Common myeloid progenitor, CD34-positive (primary cell): ENCODE results near the gene HSPA4.
"Not testable (repeated sequence)": the region's sequence is repeated elsewhere in the genome, so short reads cannot be mapped to it uniquely, and the experiment has no call there.

Source experiments
- CTCF ChIA-PET: fragments of 350-600 bp; sonication (Branson Sonifier 250); formaldehyde crosslinking; loops from one replicate; lab custom pipeline; 2021; ENCODE audit warnings: antibody characterized with exemption; lab: Charles Lee
- POLR2A ChIA-PET: fragments of 350-600 bp; sonication (Branson Sonifier 250); formaldehyde crosslinking; loops from one replicate; lab custom pipeline; 2021; ENCODE audit warnings: antibody characterized with exemption; lab: Charles Lee
- DNase-seq, 3 donors: peaks; one replicate each; pipeline versions ENCODE4 v3.0.0 to v3.0.0-alpha.2; 2013
- H3K27ac ChIP-seq, 2 experiments: 1 replicate in 1 of 2; 2 replicates in 1 of 2; pipeline ENCODE4 v1.7.0; 2013; ENCODE audit warnings: inconsistent platforms in 2 of 2, low read length in 2 of 2, mild to moderate bottlenecking in 2 of 2, low read depth in 1 of 2, moderate library complexity in 1 of 2; ENCODE audit not compliant: severe bottlenecking in 2 of 2, insufficient read depth in 1 of 2, poor library complexity in 1 of 2
- H3K27me3 ChIP-seq, 5 experiments: replicated peaks in 2 of 5; 1 replicate in 3 of 5; 2 replicates in 2 of 5; pipeline versions ENCODE4 v1.6.1 to v1.7.0; 2013; ENCODE audit warnings: low read length in 4 of 5, mild to moderate bottlenecking in 2 of 5, moderate library complexity in 2 of 5, inconsistent platforms in 1 of 5; ENCODE audit not compliant: insufficient read depth in 5 of 5, control insufficient read depth in 4 of 5
- H3K36me3 ChIP-seq, 4 experiments: 1 replicate in 2 of 4; 2 replicates in 2 of 4; pipeline versions ENCODE4 v1.6.1 to v1.7.0; 2013; ENCODE audit warnings: low read length in 3 of 4, control low read depth in 1 of 4, mild to moderate bottlenecking in 1 of 4; ENCODE audit not compliant: control insufficient read depth in 4 of 4, insufficient read depth in 4 of 4
- H3K4me1 ChIP-seq, 4 experiments: 1 replicate in 3 of 4; 2 replicates in 1 of 4; pipeline versions ENCODE4 v1.6.1 to v1.7.1; 2013; ENCODE audit warnings: low read length in 3 of 4, mild to moderate bottlenecking in 3 of 4, control low read depth in 1 of 4, inconsistent platforms in 1 of 4, moderate library complexity in 1 of 4; ENCODE audit not compliant: control insufficient read depth in 4 of 4, insufficient read depth in 4 of 4; ENCODE audit errors: control extremely low read depth in 1 of 4
- H3K4me3 ChIP-seq, 7 experiments: 1 replicate in 4 of 7; 2 replicates in 3 of 7; pipeline versions ENCODE4 v1.5.1 to v1.7.0; 2013; ENCODE audit warnings: mild to moderate bottlenecking in 7 of 7, low read length in 6 of 7, moderate library complexity in 6 of 7, inconsistent platforms in 2 of 7, low read depth in 2 of 7, control low read depth in 1 of 7; ENCODE audit not compliant: insufficient read depth in 4 of 7, control insufficient read depth in 1 of 7; ENCODE audit errors: extremely low read depth in 1 of 7
- H3K9me3 ChIP-seq, 5 experiments: 1 replicate in 4 of 5; 2 replicates in 1 of 5; pipeline versions ENCODE4 v1.6.1 to v1.7.1; 2013; ENCODE audit warnings: low read length in 4 of 5, mild to moderate bottlenecking in 2 of 5, inconsistent platforms in 1 of 5, low read depth in 1 of 5, moderate library complexity in 1 of 5; ENCODE audit not compliant: control insufficient read depth in 4 of 5, insufficient read depth in 2 of 5; ENCODE audit errors: control extremely low read depth in 1 of 5
- WGBS: methylation state at CpG from one replicate; pipeline ENCODE4 v1.1.5; 2013; ENCODE audit not compliant: insufficient coverage; 5-methylcytosine and 5-hydroxymethylcytosine counted together

HSPA4 gene

DNA sequence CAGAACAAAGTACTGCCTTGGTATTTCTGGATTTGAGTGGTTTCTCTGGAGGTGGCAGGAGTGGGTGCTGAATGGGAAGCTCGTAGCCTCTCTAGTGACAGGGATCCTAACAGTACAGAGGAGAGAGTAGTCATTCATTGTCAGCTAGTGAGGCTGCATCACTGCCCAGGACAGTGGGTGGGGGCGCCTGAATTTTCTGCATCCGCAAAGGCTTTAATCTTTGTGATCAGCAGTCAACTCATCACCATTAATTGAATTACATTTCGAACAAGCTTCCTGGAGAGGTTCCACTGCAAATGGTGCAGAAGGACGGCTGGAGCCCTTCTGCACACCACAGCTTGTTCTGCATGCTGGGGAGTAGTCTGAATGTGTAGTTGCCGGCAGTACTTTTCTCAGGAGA, 77.5 kb downstream of the HSPA4 start:
- no peak for DNase-seq
- ChIA-PET POLR2A (no interaction called here), CTCF (interaction anchor here (1.8 kb wide), 1 partner anchor 15 kb away, joined by 5 read pairs; no protein-coding TSS in a partner anchor)
- H3K9me3 ChIP-seq: no peaks in the 10 kb centered on the region
- no peak overlapping the region for H3K27ac ChIP-seq
- H3K4me3 ChIP-seq: no peak overlapping the region
- no peaks in the 10 kb centered on the region for H3K27me3 ChIP-seq
- no peaks in the 10 kb centered on the region for H3K36me3 ChIP-seq
- WGBS: 98% methylated on average over 4 of the region's 6 CpGs
- peaks cover 0 to 4% (median 0%) of the 10 kb centered on the region in 4 experiments for H3K4me1 ChIP-seq

- Histone ChIP-seq H3K4me3 (no peak overlapping the region), H3K27ac (no peak overlapping the region), H3K36me3 (no peaks in the 10 kb centered on the region), H3K9me3 (no peaks in the 10 kb centered on the region), H3K4me1 (peaks cover 0 to 4% (median 0%) of the 10 kb centered on the region in 4 experiments), H3K27me3 (no peaks in the 10 kb centered on the region)
- whole genome bisulfite sequencing: 100% methylated on average over 2 of the region's 3 CpGs
- ChIA-PET CTCF (interaction anchor here (0.7 to 1.8 kb wide), 2 partner anchors 11 to 16 kb away, joined by 3 to 5 read pairs; no protein-coding TSS in a partner anchor), POLR2A (no interaction called here)
- no peak for DNase-seq
Observed at GRCh38 chr5:133129950-133130349, 78.1 kb downstream of the HSPA4 start.

DNA sequence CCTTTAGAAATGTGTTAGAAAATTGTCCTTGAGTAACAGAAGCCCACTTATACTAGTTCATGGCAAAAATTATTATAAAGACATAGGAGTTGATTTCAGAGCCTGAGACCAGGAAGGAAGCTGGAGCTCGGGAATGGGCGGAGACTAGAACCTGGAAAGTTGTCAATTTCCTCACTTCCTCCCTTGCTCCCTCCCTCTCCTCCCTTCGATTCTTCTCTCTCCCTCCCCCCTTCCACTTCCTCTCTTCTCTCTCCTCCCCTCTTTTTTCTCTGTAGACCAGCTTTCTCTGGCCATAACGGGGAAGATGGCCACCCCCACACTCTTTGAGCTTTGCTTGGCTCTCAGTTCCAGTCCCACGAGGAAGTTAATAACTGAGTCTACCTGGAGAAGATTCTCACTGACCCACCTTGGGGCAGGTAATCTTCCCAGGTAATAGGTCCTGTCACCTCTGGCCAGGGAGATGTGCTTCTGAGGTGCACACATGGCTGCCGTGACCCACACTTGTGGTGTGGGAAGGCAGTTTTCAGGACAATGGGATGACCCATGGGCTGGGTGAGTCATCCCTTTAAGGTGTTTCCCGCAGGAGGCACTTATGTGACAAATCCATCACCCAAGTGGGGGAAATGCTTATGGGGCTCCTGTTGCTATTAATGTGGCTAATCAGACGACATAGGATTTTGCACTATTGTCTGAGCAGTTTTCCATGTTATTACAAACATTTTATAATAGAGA, 78.7 kb downstream of the HSPA4 start:
- H3K27ac ChIP-seq: no peak overlapping the region
- peaks cover 0 to 4% (median 0%) of the 10 kb centered on the region in 4 experiments for H3K4me1 ChIP-seq
- 56% methylated on average over 7 of the region's 8 CpGs for WGBS
- H3K27me3 ChIP-seq: no peaks in the 10 kb centered on the region
- no peak for DNase-seq
- no peaks in the 10 kb centered on the region for H3K9me3 ChIP-seq
- no peak overlapping the region for H3K4me3 ChIP-seq
- CTCF ChIA-PET: interaction anchor here (0.7 to 1.8 kb wide), 2 partner anchors 11 to 16 kb away, joined by 3 to 5 read pairs; no protein-coding TSS in a partner anchor
- POLR2A ChIA-PET: no interaction called here
- H3K36me3 ChIP-seq: no peaks in the 10 kb centered on the region

DNA sequence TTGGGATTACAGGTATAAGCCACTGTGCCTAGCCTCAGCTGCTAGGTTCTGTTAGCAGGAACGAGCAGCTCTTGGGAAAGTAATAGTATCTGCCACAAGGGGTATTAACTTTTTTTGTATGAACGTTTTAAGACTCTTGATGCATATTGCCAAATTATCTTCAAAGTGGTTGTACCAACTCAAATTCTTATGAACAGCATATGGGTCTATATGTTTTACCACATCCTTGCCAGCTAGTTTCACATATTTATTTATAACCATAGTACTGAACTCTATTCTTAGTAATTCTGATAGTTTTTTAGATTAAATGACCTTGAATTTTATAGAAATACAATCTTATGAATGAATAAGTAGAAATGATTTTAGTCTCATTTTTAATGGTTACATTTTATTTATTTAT, 80.9 kb downstream of the HSPA4 start:
- WGBS: 93% methylated on average over 2 of the region's 2 CpGs
- ChIA-PET POLR2A (no interaction called here), CTCF (no interaction called here)
- no peak for DNase-seq
- H3K4me3 ChIP-seq: no peak overlapping the region
- no peaks in the 10 kb centered on the region for H3K9me3 ChIP-seq
- H3K4me1 ChIP-seq: peaks cover 0 to 4% (median 0%) of the 10 kb centered on the region in 4 experiments
- H3K27me3 ChIP-seq: no peaks in the 10 kb centered on the region
- no peaks in the 10 kb centered on the region for H3K36me3 ChIP-seq
- no peak overlapping the region for H3K27ac ChIP-seq

DNA sequence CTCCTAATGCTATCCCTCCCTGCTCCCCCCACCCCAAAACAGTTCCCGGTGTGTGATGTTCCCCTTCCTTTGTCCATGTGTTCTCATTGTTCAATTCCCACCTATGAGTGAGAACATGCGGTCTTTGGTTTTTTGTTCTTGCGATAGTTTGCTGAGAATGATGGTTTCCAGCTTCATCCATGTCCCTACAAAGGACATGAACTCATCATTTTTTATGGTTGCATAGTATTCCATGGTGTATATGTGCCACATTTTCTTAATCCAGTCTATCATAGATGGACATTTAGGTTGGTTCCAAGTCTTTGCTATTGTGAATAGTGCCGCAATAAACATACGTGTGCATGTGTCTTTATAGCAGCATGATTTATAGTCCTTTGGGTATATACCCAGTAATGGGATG, 81.4 kb downstream of the HSPA4 start:
- H3K36me3 ChIP-seq, DNase-seq, H3K4me3 ChIP-seq, CTCF ChIA-PET, H3K9me3 ChIP-seq, H3K27ac ChIP-seq, H3K4me1 ChIP-seq, POLR2A ChIA-PET, H3K27me3 ChIP-seq: not testable (repeated sequence)
- 100% methylated on average over 1 of the region's 5 CpGs for WGBS

DNA sequence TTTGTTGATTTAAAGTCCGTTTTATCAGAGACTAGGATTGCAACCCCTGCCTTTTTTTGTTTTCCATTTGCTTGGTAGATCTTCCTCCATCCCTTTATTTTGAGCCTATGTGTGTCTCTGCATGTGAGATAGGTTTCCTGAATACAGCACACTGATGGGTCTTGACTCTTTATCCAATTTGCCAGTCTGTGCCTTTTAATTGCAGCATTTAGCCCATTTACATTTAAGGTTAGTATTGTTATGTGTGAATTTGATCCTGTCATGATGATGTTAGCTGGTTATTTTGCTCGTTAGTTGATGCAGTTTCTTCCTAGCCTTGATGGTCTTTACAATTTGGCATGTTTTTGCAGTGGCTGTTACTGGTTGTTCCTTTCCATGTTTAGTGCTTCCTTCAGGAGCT, 85.1 kb downstream of the HSPA4 start:
- H3K4me1 ChIP-seq, H3K27me3 ChIP-seq, H3K27ac ChIP-seq, H3K4me3 ChIP-seq, DNase-seq, H3K36me3 ChIP-seq, H3K9me3 ChIP-seq, POLR2A ChIA-PET, CTCF ChIA-PET: not testable (repeated sequence)
- no CpG with 5 or more reads among the region's 2 CpGs for WGBS

DNA sequence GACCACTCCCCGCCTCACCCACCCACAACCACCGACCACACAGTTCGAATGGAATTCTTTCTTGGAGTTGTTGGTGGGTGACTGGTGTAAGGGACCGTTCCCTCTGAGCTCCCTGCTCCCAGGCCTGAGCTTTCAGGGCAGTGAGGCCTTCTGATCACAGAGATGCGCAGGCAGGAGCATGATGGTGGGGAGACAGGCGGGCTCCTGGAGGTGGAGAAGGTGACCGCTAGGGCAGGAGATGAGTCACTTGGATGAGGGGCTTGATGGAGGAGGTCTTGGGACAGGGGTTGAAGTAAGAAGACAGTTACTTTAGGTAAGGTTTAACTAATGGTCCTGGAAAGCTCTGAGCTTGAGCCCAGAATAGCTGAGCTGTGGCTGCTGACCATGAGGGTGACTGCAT, 88.5 kb downstream of the HSPA4 start:
- ChIA-PET POLR2A (interaction anchor here (0.6 kb wide), 1 partner anchor 61 kb away, joined by 3 read pairs; no protein-coding TSS in a partner anchor), CTCF (interaction anchor here (0.8 to 1.0 kb wide), 2 partner anchors 18 to 180 kb away, joined by 3 read pairs; no protein-coding TSS in a partner anchor)
- H3K27ac ChIP-seq: no peak overlapping the region
- no CpG with 5 or more reads among the region's 7 CpGs for WGBS
- no peak overlapping the region for H3K4me3 ChIP-seq
- peaks cover 0 to 6% (median 0%) of the 10 kb centered on the region in 5 experiments for H3K27me3 ChIP-seq
- no peaks in the 10 kb centered on the region for H3K4me1 ChIP-seq
- DNase-seq: no peak
- H3K36me3 ChIP-seq: no peaks in the 10 kb centered on the region
- H3K9me3 ChIP-seq: peaks cover 0 to 9% (median 3%) of the 10 kb centered on the region in 5 experiments
